Large intestine (tissue), 12 donors: ENCODE measurements around the gene ATG14. TPM values are rescaled to one million over a fixed set of nuclear protein-coding genes. Genes with fewer than 3 reads are reported as not detected.
"Not testable (repeated sequence)": the region's sequence is repeated elsewhere in the genome, so short reads cannot be mapped to it uniquely, and the experiment has no call there.

Experiments used
- DNase-seq, 2 donors: peaks; one replicate each; pipeline versions ENCODE4 v3.0.0 to v3.0.0-alpha.2; 2013
- H3K27ac ChIP-seq: one replicate; pipeline ENCODE4 v1.5.1; 2013; ENCODE audit warnings: low read length
- H3K27me3 ChIP-seq: 2 replicates; pipeline ENCODE4 v1.6.1; 2013; ENCODE audit warnings: low read length; ENCODE audit not compliant: control insufficient read depth, insufficient read depth
- H3K36me3 ChIP-seq: 2 replicates; pipeline ENCODE4 v1.6.1; 2013; ENCODE audit warnings: low read length; ENCODE audit not compliant: control insufficient read depth, insufficient read depth
- H3K4me1 ChIP-seq: one replicate; pipeline ENCODE4 v1.6.1; 2013; ENCODE audit warnings: low read length; ENCODE audit not compliant: control insufficient read depth, insufficient read depth
- H3K4me3 ChIP-seq: one replicate; pipeline ENCODE4 v1.5.1; 2013; ENCODE audit warnings: low read length
- H3K9me3 ChIP-seq: one replicate; pipeline ENCODE4 v1.6.1; 2013; ENCODE audit warnings: mild to moderate bottlenecking, low read depth, low read length, moderate library complexity; ENCODE audit not compliant: control insufficient read depth
- WGBS: methylation state at CpG from one replicate; pipeline ENCODE4 v1.1.5; 2013; ENCODE audit warnings: low lambda C conversion rate; ENCODE audit not compliant: insufficient coverage; 5-methylcytosine and 5-hydroxymethylcytosine counted together
- long read RNA-seq, 11 donors: transcript quantifications; one replicate each; lab custom pipeline, GENCODE V29; 2026
- polyA plus RNA-seq: library from polyadenylated mRNA; unstranded; fragments of 120-200 nt; gene quantifications from one replicate; pipeline ENCODE4 v1.2.1, GENCODE V29; 2013

ATG14 gene, protein sequence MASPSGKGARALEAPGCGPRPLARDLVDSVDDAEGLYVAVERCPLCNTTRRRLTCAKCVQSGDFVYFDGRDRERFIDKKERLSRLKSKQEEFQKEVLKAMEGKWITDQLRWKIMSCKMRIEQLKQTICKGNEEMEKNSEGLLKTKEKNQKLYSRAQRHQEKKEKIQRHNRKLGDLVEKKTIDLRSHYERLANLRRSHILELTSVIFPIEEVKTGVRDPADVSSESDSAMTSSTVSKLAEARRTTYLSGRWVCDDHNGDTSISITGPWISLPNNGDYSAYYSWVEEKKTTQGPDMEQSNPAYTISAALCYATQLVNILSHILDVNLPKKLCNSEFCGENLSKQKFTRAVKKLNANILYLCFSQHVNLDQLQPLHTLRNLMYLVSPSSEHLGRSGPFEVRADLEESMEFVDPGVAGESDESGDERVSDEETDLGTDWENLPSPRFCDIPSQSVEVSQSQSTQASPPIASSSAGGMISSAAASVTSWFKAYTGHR
- 18.2 TPM for polyA plus RNA-seq
- long read RNA-seq, donor 1, result 0 reads
- long read RNA-seq, donor 2, full-length matches to known transcripts, result 2 of 2 reads
- long read RNA-seq, donor 2, partial matches to known transcripts, result 0 of 2 reads
- long read RNA-seq, donor 2, other reads (novel, unspliced or antisense), result 0 of 2 reads
- long read RNA-seq, donor 3, result 0 reads
- long read RNA-seq, donor 4, full-length matches to known transcripts, result 1 of 1 reads
- long read RNA-seq, donor 4, partial matches to known transcripts, result 0 of 1 reads
- long read RNA-seq, donor 4, other reads (novel, unspliced or antisense), result 0 of 1 reads
- long read RNA-seq, donor 5, full-length matches to known transcripts, result 1 of 1 reads
- long read RNA-seq, donor 5, partial matches to known transcripts, result 0 of 1 reads
- long read RNA-seq, donor 5, other reads (novel, unspliced or antisense), result 0 of 1 reads
- long read RNA-seq, donor 6, result 0 reads
- long read RNA-seq, donor 7, result 0 reads
- long read RNA-seq, donor 8, full-length matches to known transcripts, result 7 of 7 reads
- long read RNA-seq, donor 8, partial matches to known transcripts, result 0 of 7 reads
- long read RNA-seq, donor 8, other reads (novel, unspliced or antisense), result 0 of 7 reads
- long read RNA-seq, donor 9, partial matches to known transcripts, result 16 of 16 reads
- long read RNA-seq, donor 9, other reads (novel, unspliced or antisense), result 0 of 16 reads
- long read RNA-seq, donor 10, full-length matches to known transcripts, result 3 of 3 reads
- long read RNA-seq, donor 10, partial matches to known transcripts, result 0 of 3 reads
- long read RNA-seq, donor 10, other reads (novel, unspliced or antisense), result 0 of 3 reads
- long read RNA-seq, donor 11, full-length matches to known transcripts, result 1 of 1 reads
- long read RNA-seq, donor 11, partial matches to known transcripts, result 0 of 1 reads
- long read RNA-seq, donor 11, other reads (novel, unspliced or antisense), result 0 of 1 reads

DNA sequence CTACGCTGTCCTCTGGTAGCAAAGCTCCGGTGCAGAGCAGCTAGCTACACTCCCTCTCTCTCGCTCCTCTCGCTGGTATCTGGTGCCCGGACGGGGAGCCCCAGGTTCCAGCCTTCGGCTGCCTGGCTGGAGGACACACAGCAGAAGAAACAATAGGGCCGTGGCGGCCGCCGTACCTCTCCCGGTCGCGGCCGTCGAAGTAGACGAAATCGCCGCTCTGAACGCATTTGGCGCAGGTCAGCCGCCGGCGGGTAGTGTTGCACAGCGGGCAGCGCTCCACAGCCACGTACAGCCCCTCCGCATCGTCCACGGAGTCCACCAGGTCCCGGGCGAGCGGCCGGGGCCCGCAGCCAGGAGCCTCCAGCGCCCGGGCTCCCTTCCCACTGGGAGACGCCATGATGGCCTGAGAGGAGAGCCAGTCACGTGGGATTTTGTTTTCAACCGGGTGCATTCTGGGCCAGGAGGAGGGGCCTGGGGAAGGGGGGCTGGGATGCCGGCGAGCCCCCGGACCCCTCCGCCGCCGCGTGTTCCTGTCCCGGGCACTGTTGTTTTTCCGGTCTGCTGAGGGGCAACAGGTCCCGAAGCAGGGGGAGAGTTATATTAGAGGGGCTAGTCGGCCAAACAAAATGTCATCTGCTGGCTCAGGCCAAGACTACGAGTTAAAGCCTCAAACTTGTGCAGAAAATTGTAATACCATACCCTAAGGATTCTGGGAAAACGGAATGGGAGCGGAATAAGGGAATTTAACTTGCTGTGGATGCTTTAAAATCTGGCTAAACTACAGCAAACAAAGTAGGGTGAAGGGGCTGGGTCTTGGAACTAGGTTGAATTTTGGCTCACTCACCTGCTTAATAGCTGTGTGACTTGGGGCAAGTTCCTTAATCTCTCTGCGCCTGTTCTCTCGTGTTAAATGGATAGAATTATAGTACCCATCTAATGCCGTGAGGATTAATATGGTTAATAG lies at the start of gene ATG14:
Gene ATG14 (minus strand): TSS at position 405 of the 964 bp plus-strand sequence. CDS start 8 bp downstream, at position 397.
- Histone ChIP-seq H3K4me1 (peaks cover 3% of the 10 kb centered on the region), H3K27ac (peak within 1 kb of the TSS; percentile 67), H3K4me3 (peak within 1 kb of the TSS; percentile 77), H3K27me3 (no peaks in the 10 kb centered on the region), H3K36me3 (no peaks in the 10 kb centered on the region), H3K9me3 (no peaks in the 10 kb centered on the region)
- peak; percentile 74 to 87 for DNase-seq
- 0% methylated on average over 2 of the region's 57 CpGs for WGBS

DNA sequence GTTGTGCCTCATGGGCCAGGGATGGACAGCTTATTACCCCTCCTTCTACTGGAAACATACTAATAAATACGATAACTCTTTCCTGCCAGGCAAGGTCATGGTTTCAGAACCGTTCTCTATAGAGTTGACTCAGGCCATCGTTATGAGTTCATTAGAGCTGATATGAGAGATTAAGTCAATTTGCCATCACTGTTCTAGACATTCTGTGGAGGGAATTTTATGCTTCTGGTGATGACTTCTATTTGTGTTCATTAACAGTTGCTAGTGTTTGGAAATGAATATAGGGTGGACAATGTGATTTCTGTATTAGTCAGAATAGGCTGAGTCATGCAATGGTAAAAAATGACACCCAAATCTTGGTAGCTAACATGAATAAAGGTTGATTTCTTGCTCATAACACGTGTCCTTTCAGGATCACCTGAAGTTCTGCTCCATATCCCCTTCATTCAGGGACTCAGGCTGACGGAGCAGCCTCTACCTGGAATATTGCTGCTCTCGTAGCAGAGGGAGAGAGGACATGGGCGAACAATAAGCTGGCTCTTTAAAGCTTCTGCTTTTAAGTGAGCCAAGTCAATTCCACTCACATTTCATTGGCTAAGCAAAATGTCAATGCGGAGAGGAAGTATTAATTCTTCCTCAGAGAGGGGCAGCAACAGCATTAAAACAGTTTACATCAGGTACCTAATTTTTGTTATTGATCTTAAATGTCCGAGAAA lies 47.3 kb upstream of the ATG14 start:
- DNase-seq, result no peak
- H3K9me3 ChIP-seq, result no peaks in the 10 kb centered on the region
- no peak overlapping the region for H3K4me3 ChIP-seq
- 56% methylated on average over 3 of the region's 9 CpGs for WGBS
- peaks cover 8% of the 10 kb centered on the region for H3K4me1 ChIP-seq
- no peaks in the 10 kb centered on the region for H3K27me3 ChIP-seq
- H3K36me3 ChIP-seq, result no peaks in the 10 kb centered on the region
- no peak overlapping the region for H3K27ac ChIP-seq

DNA sequence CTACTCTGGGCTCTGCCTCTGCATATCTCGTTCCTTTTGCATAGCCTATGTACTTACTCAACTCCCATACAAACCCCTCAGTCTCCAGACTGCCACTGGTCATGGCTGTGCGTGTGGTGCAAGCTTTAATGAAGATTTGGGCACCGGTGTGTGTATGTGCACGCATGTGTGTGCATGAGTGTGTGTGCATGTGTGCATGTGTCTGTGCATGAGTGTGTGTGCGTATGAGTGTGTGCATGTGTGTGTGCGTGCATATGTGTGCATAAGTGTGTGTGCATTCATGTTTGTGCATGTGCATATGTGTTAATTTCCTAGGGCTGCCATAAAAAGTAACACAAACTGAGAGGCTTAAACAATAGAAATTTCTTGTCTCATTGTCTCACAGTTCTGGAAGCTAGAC lies 45.9 kb upstream of the ATG14 start:
- no peak for DNase-seq
- WGBS, result no CpG with 5 or more reads among the region's 6 CpGs
- Histone ChIP-seq H3K27me3 (no peaks in the 10 kb centered on the region), H3K27ac (no peak overlapping the region), H3K9me3 (no peaks in the 10 kb centered on the region), H3K36me3 (no peaks in the 10 kb centered on the region), H3K4me1 (peaks cover 8% of the 10 kb centered on the region), H3K4me3 (no peak overlapping the region)

DNA sequence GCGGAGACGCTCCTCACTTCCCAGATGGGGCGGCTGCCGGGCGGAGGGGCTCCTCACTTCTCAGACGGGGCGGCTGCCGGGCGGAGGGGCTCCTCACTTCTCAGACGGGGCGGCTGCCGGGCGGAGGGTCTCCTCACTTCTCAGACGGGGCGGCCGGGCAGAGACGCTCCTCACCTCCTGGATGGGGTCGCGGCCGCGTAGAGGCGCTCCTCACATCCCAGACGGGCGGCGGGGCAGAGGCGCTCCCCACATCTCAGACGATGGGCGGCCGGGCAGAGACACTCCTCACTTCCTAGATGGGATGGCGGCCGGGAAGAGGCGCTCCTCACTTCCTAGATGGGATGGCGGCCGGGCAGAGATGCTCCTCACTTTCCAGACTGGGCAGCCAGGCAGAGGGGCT lies 44.8 kb upstream of the ATG14 start:
- DNase-seq, H3K9me3 ChIP-seq, H3K36me3 ChIP-seq, H3K27ac ChIP-seq, H3K4me1 ChIP-seq, H3K27me3 ChIP-seq, H3K4me3 ChIP-seq: not testable (repeated sequence)
- no CpG with 5 or more reads among the region's 34 CpGs for WGBS

DNA sequence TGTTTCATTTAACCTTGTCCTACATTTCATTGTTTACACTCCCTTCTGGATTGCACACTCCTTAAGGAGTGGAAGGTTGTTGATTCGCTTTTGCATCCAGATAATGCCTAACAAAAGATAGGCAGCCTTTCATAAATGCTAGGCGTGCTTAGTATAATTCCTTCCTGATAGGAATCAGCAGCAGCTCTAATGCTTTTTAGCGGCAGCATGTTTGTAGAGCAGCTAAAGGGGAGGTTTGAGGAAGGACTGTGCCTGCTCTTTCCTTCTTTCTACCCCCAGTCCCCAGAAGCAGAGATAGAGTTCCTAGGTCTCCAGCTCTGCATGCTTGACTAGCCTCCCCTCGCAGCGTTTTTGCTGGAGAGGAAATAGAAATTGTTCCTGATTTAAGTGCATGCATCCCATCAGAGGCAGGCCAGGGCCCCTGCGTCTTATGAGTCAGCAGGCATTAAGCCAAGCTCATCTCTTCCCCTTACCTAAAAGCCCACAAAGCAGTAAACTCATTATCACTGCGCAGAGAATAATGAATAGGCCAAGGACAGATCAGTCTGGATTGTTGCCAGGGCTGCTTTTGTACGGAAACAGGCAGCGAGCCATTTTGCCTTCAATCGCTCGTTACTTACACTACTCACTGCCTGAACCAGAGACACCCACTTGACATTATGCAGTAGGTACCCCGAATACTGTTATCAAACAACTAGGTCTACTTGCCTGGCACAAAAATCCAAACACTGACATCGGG lies 42.8 kb upstream of the ATG14 start:
- no CpG with 5 or more reads among the region's 13 CpGs for WGBS

DNA sequence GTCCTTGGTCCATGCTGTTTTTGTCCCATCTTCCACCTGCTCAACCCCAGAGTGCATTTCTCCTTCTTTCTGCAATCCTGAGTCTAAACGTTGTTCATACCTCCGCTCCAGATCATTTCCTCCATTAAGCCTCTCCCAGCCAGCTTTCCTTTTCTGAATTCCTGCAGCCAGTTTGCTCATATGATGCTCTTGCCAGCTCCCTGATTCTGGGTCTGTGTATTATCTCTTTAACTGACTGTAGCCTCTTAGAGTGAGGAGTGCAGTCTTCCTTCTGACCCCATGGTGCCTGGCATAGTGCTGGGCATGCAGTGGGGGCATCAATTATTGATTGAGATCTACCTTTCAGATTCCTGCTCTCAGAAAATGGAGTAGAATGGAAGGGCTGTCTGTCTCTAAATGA lies 40.3 kb upstream of the ATG14 start:
- no peak for DNase-seq
- no peak overlapping the region for H3K27ac ChIP-seq
- H3K4me3 ChIP-seq, result no peak overlapping the region
- H3K9me3 ChIP-seq, result no peaks in the 10 kb centered on the region
- no peaks in the 10 kb centered on the region for H3K27me3 ChIP-seq
- 70% methylated on average over 2 of the region's 2 CpGs for WGBS
- H3K4me1 ChIP-seq, result peaks cover 8% of the 10 kb centered on the region
- H3K36me3 ChIP-seq, result no peaks in the 10 kb centered on the region

More for the DNA sequence above, 42.8 kb upstream of the ATG14 start:
- H3K4me1 ChIP-seq, result peaks cover 8% of the 10 kb centered on the region
- no peak overlapping the region for H3K27ac ChIP-seq
- peak in 1 of 2 donors; percentile 70 for DNase-seq
- no peak overlapping the region for H3K4me3 ChIP-seq
- no peaks in the 10 kb centered on the region for H3K27me3 ChIP-seq
- no peaks in the 10 kb centered on the region for H3K9me3 ChIP-seq
- H3K36me3 ChIP-seq, result no peaks in the 10 kb centered on the region

DNA sequence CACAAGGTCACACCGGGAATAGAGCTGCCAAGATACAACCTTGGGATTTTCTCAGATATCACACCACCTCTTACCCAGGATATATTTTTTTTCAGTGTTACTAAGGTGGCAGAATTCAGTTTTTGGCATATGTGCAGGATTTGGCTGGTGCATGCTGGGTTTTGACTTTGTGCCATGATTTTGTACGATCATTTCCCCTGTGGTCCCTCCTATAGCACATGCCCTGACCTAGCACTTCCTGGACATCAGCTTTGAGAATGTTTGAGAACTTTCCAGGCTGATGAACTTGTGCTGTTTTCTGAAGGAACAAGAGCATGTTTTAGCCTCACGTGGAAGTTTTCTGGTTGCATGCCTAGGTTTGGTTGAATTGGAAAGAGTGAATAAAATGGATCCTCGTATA lies 39.8 kb upstream of the ATG14 start:
- no peak for DNase-seq
- no peaks in the 10 kb centered on the region for H3K27me3 ChIP-seq
- H3K4me1 ChIP-seq, result peaks cover 8% of the 10 kb centered on the region
- H3K9me3 ChIP-seq, result no peaks in the 10 kb centered on the region
- no CpG with 5 or more reads among the region's 4 CpGs for WGBS
- H3K36me3 ChIP-seq, result no peaks in the 10 kb centered on the region
- H3K4me3 ChIP-seq, result no peak overlapping the region
- H3K27ac ChIP-seq, result no peak overlapping the region

DNA sequence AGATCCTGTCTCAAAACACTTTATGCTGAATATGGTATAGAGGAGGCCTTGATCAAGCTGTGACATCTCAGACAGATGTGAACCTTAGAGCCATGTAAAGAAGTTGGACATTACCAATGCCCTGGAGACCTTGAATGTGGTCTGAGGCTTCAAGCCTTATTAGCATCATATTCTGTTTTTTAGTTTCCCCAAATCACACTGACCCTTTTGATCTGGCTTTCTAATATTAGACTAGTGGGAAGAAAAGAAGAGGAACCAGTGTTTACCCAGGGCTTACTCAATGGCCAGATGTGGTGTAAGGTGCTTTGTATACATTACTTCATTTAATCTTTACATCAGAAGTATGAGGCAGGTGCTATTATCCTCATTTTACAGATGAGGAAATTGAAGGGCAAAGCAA lies 39.4 kb upstream of the ATG14 start:
- Histone ChIP-seq H3K27ac (no peak overlapping the region), H3K9me3 (no peaks in the 10 kb centered on the region), H3K36me3 (no peaks in the 10 kb centered on the region), H3K27me3 (no peaks in the 10 kb centered on the region), H3K4me1 (peaks cover 8% of the 10 kb centered on the region), H3K4me3 (no peak overlapping the region)
- no peak for DNase-seq
